Mesenchymal stem cell (in vitro differentiated cells and primary cell): ENCODE results near the gene ELOVL6.
"Not testable (repeated sequence)": the region's sequence is repeated elsewhere in the genome, so short reads cannot be mapped to it uniquely, and the experiment has no call there.

Experiments used
- DNase-seq: peaks from one replicate; pipeline ENCODE4 v3.0.0-alpha.2; 2013
- H2AFZ ChIP-seq: one replicate; pipeline ENCODE4 v1.6.1; 2013; ENCODE audit warnings: low read depth, mild to moderate bottlenecking, control low read depth, inconsistent platforms, low read length, moderate library complexity
- H2AK5ac ChIP-seq: 2 replicates; pipeline ENCODE4 v1.6.1; 2013; ENCODE audit warnings: low read length, moderate library complexity, mild to moderate bottlenecking, inconsistent platforms; ENCODE audit not compliant: severe bottlenecking
- H2BK120ac ChIP-seq: one replicate; pipeline ENCODE4 v1.6.1; 2013; ENCODE audit warnings: low read depth, mild to moderate bottlenecking, inconsistent platforms, low read length, moderate library complexity
- H2BK12ac ChIP-seq, 2 experiments: one replicate each; pipeline ENCODE4 v1.6.1; 2013; ENCODE audit warnings: inconsistent platforms in 2 of 2, low read length in 2 of 2, mild to moderate bottlenecking in 2 of 2, moderate library complexity in 2 of 2, control low read depth in 1 of 2
- H2BK15ac ChIP-seq: one replicate; pipeline ENCODE4 v1.6.1; 2013; ENCODE audit warnings: mild to moderate bottlenecking, low read depth, inconsistent platforms; ENCODE audit not compliant: poor library complexity, severe bottlenecking
- H2BK5ac ChIP-seq: 2 replicates; pipeline ENCODE4 v1.6.1; 2013; ENCODE audit warnings: low read depth, mild to moderate bottlenecking, low read length, control low read depth, inconsistent platforms; ENCODE audit not compliant: poor library complexity, severe bottlenecking
- H3K14ac ChIP-seq, 2 experiments: one replicate each; pipeline ENCODE4 v1.6.1; 2013; ENCODE audit warnings: inconsistent platforms in 2 of 2, low read length in 2 of 2, control low read depth in 1 of 2, mild to moderate bottlenecking in 1 of 2, moderate library complexity in 1 of 2
- H3K18ac ChIP-seq, 2 experiments: one replicate each; pipeline ENCODE4 v1.6.1; 2013; ENCODE audit warnings: inconsistent platforms in 2 of 2, low read length in 2 of 2, control low read depth in 1 of 2, low read depth in 1 of 2, mild to moderate bottlenecking in 1 of 2
- H3K23ac ChIP-seq, 2 experiments: one replicate each; pipeline ENCODE4 v1.6.1; 2013; ENCODE audit warnings: inconsistent platforms in 2 of 2, low read length in 2 of 2, mild to moderate bottlenecking in 2 of 2, moderate library complexity in 2 of 2, control low read depth in 1 of 2
- H3K27ac ChIP-seq: 2 replicates; pipeline ENCODE4 v1.5.1; 2013; ENCODE audit warnings: mild to moderate bottlenecking, moderate library complexity, low read length, control low read depth, inconsistent platforms; ENCODE audit not compliant: poor library complexity, severe bottlenecking
- H3K27me3 ChIP-seq, 2 experiments: 2 replicates each; pipeline versions ENCODE4 v1.6.1 to v1.7.0; 2013; ENCODE audit warnings: low read length in 2 of 2, mild to moderate bottlenecking in 2 of 2, moderate library complexity in 2 of 2, control low read depth in 1 of 2, inconsistent platforms in 1 of 2; ENCODE audit not compliant: control insufficient read depth in 1 of 2, insufficient read depth in 1 of 2
- H3K36me3 ChIP-seq, 2 experiments: 2 replicates each; pipeline versions ENCODE4 v1.6.1 to v1.7.0; 2013; ENCODE audit warnings: low read length in 2 of 2, control low read depth in 1 of 2, inconsistent platforms in 1 of 2, low read depth in 1 of 2, mild to moderate bottlenecking in 1 of 2; ENCODE audit not compliant: insufficient read depth in 2 of 2, control insufficient read depth in 1 of 2
- H3K4ac ChIP-seq, 2 experiments: one replicate each; pipeline ENCODE4 v1.6.1; 2013; ENCODE audit warnings: inconsistent platforms in 2 of 2, low read length in 2 of 2, mild to moderate bottlenecking in 2 of 2, moderate library complexity in 2 of 2, control low read depth in 1 of 2, low read depth in 1 of 2
- H3K4me1 ChIP-seq: 2 replicates; pipeline ENCODE4 v1.6.1; 2013; ENCODE audit warnings: low read depth, low read length, control low read depth; ENCODE audit not compliant: control insufficient read depth, insufficient read depth
- H3K4me2 ChIP-seq: 2 replicates; pipeline ENCODE4 v1.6.1; 2013; ENCODE audit warnings: low read length, mild to moderate bottlenecking, inconsistent platforms; ENCODE audit not compliant: poor library complexity, severe bottlenecking
- H3K4me3 ChIP-seq, 2 experiments: 2 replicates each; pipeline versions ENCODE4 v1.5.1 to v1.7.0; 2013; ENCODE audit warnings: low read length in 2 of 2, mild to moderate bottlenecking in 2 of 2, control low read depth in 1 of 2, low read depth in 1 of 2; ENCODE audit not compliant: insufficient read depth in 1 of 2
- H3K79me1 ChIP-seq: replicated peaks from 2 replicates; pipeline ENCODE4 v1.6.1; 2013; ENCODE audit warnings: mild to moderate bottlenecking, control low read depth, low read length, inconsistent platforms; ENCODE audit not compliant: poor library complexity, severe bottlenecking
- H3K9ac ChIP-seq: 2 replicates; pipeline ENCODE4 v1.7.0; 2013; ENCODE audit warnings: mild to moderate bottlenecking, low read length, moderate library complexity
- H3K9me3 ChIP-seq: 2 replicates; pipeline ENCODE4 v1.7.0; 2013; ENCODE audit warnings: mild to moderate bottlenecking, low read length; ENCODE audit not compliant: control insufficient read depth
- H4K8ac ChIP-seq: one replicate; pipeline ENCODE4 v1.6.1; 2013; ENCODE audit warnings: inconsistent platforms, mild to moderate bottlenecking, low read length, moderate library complexity
- H4K91ac ChIP-seq: one replicate; pipeline ENCODE4 v1.6.1; 2013; ENCODE audit warnings: mild to moderate bottlenecking, low read length, inconsistent platforms
- WGBS: methylation state at CpG from one replicate; pipeline ENCODE4 v1.1.7; 2013; ENCODE audit warnings: mixed read lengths; 5-methylcytosine and 5-hydroxymethylcytosine counted together

Gene ELOVL6

DNA sequence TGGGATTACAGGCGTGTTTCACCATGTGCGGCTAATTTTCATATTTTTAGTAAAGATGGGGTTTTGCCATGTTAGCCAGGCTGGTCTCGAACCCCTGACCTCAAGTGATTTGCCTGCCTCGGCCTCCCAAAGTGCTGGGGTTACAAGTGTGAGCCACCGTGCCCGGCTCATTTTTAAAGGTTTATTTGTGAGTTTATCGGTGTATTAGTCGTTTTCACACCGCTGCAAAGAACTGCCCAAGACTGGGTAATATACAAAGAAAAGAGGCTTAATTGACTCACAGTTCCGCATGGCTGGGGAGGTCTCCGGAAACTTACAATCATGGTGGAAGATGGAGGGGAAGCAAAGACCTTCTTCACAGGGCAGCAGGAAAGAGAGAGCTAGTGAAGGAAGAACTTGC is 159.3 kb downstream of the ELOVL6 start:
- not testable (repeated sequence) for H3K4me3 ChIP-seq, H3K27ac ChIP-seq, H2BK15ac ChIP-seq, H4K91ac ChIP-seq, H2AFZ ChIP-seq, H3K4me2 ChIP-seq, H2BK120ac ChIP-seq, DNase-seq, H3K79me1 ChIP-seq, H3K23ac ChIP-seq, H3K4ac ChIP-seq, H2AK5ac ChIP-seq, H3K27me3 ChIP-seq, H2BK5ac ChIP-seq, H3K36me3 ChIP-seq, H3K14ac ChIP-seq, H3K9me3 ChIP-seq, H2BK12ac ChIP-seq, H3K9ac ChIP-seq, H3K4me1 ChIP-seq, H4K8ac ChIP-seq, H3K18ac ChIP-seq
- 96% methylated on average over 11 of the region's 11 CpGs for WGBS

DNA sequence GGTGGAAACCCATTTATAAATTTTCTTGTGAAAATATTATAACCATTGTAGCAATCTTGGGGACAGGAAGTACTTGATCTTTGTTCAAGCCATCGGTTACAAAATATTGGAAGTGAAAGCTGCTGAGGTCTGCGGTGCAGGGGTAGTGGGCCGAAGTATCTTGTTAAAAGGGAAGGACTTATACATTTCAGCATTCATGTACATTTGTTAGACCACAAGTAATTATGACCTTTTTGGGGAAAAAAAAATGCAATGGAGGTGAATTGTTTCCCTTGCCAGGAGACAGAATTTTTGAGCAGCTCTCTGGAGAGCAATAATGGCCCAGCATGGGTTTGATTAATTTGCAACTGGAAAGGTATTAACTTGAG is 164.4 kb downstream of the ELOVL6 start:
- H3K4ac ChIP-seq, result no peak overlapping the region
- H3K79me1 ChIP-seq, result no peaks in the 10 kb centered on the region
- H3K23ac ChIP-seq, result no peak overlapping the region
- H2BK12ac ChIP-seq, result no peak overlapping the region
- no peak overlapping the region for H2AFZ ChIP-seq
- no peak overlapping the region for H2BK5ac ChIP-seq
- WGBS, result no CpG with 5 or more reads among the region's 3 CpGs
- no peaks in the 10 kb centered on the region for H3K36me3 ChIP-seq
- no peaks in the 10 kb centered on the region for H3K27me3 ChIP-seq
- H3K27ac ChIP-seq, result no peak overlapping the region
- H2BK15ac ChIP-seq, result no peak overlapping the region
- no peak overlapping the region for H3K4me3 ChIP-seq
- H4K91ac ChIP-seq, result no peak overlapping the region
- H3K4me1 ChIP-seq, result no peaks in the 10 kb centered on the region
- no peaks in the 10 kb centered on the region for H3K9me3 ChIP-seq
- no peak overlapping the region for H3K4me2 ChIP-seq
- no peak overlapping the region for H3K18ac ChIP-seq
- H2BK120ac ChIP-seq, result no peak overlapping the region
- no peak overlapping the region for H3K9ac ChIP-seq
- no peak overlapping the region for H3K14ac ChIP-seq
- H4K8ac ChIP-seq, result no peak overlapping the region
- DNase-seq, result no peak
- H2AK5ac ChIP-seq, result no peak overlapping the region

DNA sequence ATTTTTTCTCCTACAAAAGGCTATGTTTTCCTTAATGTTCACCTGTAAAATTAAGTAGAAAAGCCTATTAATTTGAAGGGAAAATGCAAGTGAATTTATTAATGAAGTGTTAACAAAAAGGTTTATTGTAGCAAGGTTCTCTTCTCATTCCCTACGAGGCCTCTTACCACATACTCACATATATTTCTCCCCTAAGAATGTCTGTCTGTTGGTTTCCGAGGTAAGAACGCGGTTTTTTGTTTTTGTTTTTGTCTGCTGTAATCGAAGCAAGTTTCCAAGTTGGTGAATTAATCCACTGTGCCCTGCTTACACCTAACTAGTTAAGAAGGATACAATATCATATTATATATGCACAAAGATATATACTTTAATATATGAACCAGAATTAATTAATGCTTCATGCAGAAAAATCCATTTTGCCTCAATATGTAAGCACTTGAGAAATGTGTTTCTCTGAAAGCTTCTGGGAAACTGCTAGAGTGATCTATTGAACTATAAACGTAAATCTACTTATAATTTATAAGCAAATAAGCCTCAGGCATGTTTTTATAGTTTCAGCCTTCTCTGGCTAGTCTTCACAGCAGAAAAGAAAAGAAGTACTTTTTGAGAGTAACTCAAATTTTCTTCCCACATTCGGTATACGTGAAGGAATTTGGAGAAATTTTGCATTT is 164.9 kb downstream of the ELOVL6 start:
- H3K27me3 ChIP-seq, result no peaks in the 10 kb centered on the region
- WGBS, result 90% methylated on average over 3 of the region's 8 CpGs

DNA sequence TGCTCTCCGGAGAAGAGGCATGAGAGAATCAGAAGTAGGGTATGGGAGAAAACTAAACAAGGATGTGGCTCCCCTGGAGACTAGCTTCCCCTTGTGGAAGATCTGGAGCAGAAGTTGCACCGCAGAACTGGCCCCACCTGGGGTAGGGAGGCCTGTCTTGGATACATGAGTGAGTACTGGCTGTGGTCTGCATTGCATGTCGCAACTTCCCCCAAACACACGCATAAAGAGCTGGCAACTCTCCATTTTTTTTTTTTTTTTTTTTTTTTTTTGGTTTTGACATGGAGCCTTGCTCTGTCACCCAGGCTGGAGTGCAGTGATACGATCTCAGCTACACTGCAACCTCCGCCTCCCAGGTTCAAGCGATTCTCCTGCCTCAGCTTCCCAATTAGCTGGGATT is 165.8 kb downstream of the ELOVL6 start:
- H2BK15ac ChIP-seq, result no peak overlapping the region
- no peak overlapping the region for H3K23ac ChIP-seq
- no peak overlapping the region for H2BK120ac ChIP-seq
- no peaks in the 10 kb centered on the region for H3K4me1 ChIP-seq
- no peak overlapping the region for H3K27ac ChIP-seq
- H2BK12ac ChIP-seq, result no peak overlapping the region
- H4K91ac ChIP-seq, result no peak overlapping the region
- no peak overlapping the region for H3K4me2 ChIP-seq
- H4K8ac ChIP-seq, result no peak overlapping the region
- WGBS, result 100% methylated on average over 2 of the region's 7 CpGs
- H3K27me3 ChIP-seq, result no peaks in the 10 kb centered on the region
- H3K9ac ChIP-seq, result no peak overlapping the region
- no peaks in the 10 kb centered on the region for H3K79me1 ChIP-seq
- H3K4me3 ChIP-seq, result no peak overlapping the region
- DNase-seq, result peak; percentile 18
- no peaks in the 10 kb centered on the region for H3K36me3 ChIP-seq
- H2BK5ac ChIP-seq, result peak overlapping the region; percentile 69
- no peak overlapping the region for H2AFZ ChIP-seq
- no peak overlapping the region for H2AK5ac ChIP-seq
- no peaks in the 10 kb centered on the region for H3K9me3 ChIP-seq
- H3K14ac ChIP-seq, result no peak overlapping the region
- H3K4ac ChIP-seq, result no peak overlapping the region
- no peak overlapping the region for H3K18ac ChIP-seq

More for the DNA sequence above, 164.9 kb downstream of the ELOVL6 start:
- Histone ChIP-seq H2BK15ac (no peak overlapping the region), H3K9ac (no peak overlapping the region), H3K27ac (no peak overlapping the region), H3K9me3 (no peaks in the 10 kb centered on the region), H3K4me3 (no peak overlapping the region), H3K18ac (no peak overlapping the region), H2BK12ac (no peak overlapping the region), H3K4me2 (no peak overlapping the region), H2AFZ (no peak overlapping the region), H3K36me3 (no peaks in the 10 kb centered on the region), H3K14ac (no peak overlapping the region), H2BK5ac (no peak overlapping the region), H3K4me1 (no peaks in the 10 kb centered on the region), H3K23ac (no peak overlapping the region), H4K91ac (no peak overlapping the region), H3K4ac (no peak overlapping the region), H2BK120ac (no peak overlapping the region), H4K8ac (no peak overlapping the region), H2AK5ac (no peak overlapping the region), H3K79me1 (no peaks in the 10 kb centered on the region)
- no peak for DNase-seq
